ENCODE measurements around the gene OBSCN.

OBSCN gene

DNA sequence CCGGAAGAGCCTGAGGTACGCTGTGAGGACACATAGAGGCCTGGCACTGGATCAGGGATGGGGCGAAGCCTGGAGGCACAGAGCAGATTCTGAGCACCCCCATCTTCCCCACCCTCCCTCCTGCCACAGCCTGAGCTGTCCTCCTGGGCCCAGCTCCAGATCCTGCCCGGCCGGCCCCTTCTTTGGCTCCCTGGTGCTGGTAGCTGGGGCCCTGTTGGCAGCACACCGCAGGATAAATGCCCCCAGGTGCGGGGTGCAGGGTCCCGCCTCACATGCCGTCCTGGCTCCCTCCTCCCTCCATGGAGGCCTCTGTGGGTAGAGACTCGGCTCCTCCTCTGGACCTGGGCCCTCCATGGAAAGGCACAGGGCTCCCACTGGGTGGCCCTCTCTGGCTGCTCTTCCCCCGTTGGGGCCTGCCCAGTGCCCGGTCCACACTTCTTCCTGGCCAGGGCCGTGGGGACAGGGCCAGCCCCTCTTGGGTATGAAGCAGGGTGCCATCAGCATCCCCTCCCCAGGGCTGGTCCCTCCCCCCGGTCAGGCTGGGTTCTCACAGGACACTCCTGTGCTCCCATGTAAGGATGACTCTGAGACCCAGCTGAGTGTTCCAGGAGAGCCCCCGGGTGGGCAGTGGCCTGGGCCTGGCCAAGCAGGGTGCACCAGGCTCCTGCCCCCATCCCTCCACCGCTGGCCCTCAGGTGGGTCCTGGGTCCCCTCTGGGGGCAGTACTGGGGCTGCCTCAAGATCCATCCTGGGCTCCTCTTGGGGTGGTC, 1.1 kb upstream of the OBSCN start:
- no peaks in the 10 kb centered on the region for H3K27me3 ChIP-seq
- DNase-seq = no peak
- no peaks in the 10 kb centered on the region for H3K4me1 ChIP-seq
- TF ChIP-seq, protein P1, sequence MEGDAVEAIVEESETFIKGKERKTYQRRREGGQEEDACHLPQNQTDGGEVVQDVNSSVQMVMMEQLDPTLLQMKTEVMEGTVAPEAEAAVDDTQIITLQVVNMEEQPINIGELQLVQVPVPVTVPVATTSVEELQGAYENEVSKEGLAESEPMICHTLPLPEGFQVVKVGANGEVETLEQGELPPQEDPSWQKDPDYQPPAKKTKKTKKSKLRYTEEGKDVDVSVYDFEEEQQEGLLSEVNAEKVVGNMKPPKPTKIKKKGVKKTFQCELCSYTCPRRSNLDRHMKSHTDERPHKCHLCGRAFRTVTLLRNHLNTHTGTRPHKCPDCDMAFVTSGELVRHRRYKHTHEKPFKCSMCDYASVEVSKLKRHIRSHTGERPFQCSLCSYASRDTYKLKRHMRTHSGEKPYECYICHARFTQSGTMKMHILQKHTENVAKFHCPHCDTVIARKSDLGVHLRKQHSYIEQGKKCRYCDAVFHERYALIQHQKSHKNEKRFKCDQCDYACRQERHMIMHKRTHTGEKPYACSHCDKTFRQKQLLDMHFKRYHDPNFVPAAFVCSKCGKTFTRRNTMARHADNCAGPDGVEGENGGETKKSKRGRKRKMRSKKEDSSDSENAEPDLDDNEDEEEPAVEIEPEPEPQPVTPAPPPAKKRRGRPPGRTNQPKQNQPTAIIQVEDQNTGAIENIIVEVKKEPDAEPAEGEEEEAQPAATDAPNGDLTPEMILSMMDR (IDR thresholded peaks at IDR 0.05; ENCODE audit: low read depth, low read length) = no peak
- no peak overlapping the region for H3K4me3 ChIP-seq (ENCODE audit: low read depth, low read length)
- H3K36me3 ChIP-seq = no peaks in the 10 kb centered on the region
- H3K9me3 ChIP-seq = no peaks in the 10 kb centered on the region

DNA sequence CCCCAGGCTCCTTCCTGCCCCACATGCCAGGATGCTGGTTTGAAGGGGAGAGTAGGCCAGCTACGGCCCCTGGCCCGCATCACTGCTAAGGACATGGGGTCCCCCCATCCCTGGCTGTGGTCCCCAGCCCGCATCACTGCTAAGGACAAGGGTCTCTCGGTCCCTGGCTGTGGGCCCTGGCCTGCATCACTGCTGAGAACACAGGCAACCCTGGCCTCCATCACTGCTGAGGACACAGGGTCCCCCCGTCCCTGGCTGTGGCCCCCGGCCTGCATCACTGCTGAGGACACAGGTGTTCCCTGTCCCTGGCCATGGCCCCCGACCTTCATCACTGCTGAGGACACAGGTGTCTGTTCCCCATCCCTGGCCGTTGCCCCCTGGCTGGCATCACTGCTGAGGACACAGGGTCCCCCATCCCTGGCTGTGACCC, 448 bp upstream of the OBSCN start:
- Histone ChIP-seq H3K27me3 (no peaks in the 10 kb centered on the region), H3K4me3 (ENCODE audit: low read depth, low read length) (no peak overlapping the region), H3K9me3 (no peaks in the 10 kb centered on the region), H3K4me1 (no peaks in the 10 kb centered on the region), H3K36me3 (no peaks in the 10 kb centered on the region)
- TF ChIP-seq, protein P1 (IDR thresholded peaks at IDR 0.05; ENCODE audit: low read depth, low read length) = no peak
- DNase-seq = no peak

DNA sequence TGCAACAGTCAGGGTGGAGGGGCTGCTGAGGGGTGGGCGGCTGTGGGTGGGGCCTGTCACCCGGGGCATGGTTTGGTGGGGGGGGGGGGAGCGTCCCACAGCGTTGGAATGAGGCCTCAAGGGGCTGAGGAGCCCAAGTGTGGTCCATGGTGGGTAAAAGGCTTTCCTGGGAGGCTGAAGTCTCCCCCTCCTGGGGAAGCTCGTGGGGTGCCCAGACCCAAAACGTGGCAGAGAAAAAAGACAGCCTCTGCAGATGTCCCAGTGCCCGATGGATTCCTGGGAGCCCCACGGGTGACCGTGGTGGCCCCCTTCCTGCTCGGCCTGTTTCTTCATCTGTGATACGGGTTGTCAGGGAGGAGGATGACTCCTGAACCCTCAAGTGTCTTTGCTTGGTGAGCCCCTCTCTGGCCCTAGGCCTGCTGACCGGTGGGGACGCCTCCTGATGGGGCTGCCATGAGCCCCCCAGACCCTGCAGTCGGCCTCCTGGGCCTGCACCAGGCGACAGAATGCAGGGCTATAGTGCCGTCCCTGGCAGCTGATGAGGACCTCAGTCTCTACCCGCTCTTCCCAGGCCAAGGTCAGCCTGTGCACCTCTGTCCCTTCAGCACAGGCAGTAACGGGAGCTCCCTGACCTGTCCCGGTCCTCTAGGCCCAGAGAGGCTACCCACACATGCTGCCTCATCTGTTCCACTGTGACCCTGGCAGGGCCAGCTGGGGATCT, 1.1 kb downstream of the OBSCN start:
- no peaks in the 10 kb centered on the region for H3K27me3 ChIP-seq
- H3K36me3 ChIP-seq = no peaks in the 10 kb centered on the region
- H3K4me1 ChIP-seq = no peaks in the 10 kb centered on the region
- TF ChIP-seq, protein P1 (IDR thresholded peaks at IDR 0.05; ENCODE audit: low read depth, low read length) = no peak
- H3K4me3 ChIP-seq (ENCODE audit: low read depth, low read length) = no peak overlapping the region
- H3K9me3 ChIP-seq = no peaks in the 10 kb centered on the region
- DNase-seq = no peak

DNA sequence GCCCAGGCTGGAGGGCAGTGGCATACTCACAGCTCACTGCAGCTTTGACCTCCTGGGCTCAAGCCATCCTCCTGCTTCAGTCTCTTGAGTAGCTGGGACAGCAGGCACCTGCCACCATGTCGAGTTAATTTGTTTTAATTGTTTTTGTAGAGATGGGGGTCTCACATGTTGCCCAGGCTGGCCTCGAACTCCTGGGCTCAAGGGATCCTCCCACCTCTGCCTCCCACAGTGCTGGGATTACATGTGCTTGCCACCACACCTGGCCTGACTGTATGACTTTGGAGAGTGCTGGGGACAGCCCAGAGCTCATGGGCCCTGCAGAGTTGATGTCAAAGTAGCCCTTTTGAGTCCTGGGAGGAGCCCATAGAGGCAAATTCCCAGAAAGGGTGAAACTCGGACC, 1.8 kb downstream of the OBSCN start:
- H3K4me3 ChIP-seq (ENCODE audit: low read depth, low read length) = no peak overlapping the region
- no peak for DNase-seq
- H3K4me1 ChIP-seq = no peaks in the 10 kb centered on the region
- no peaks in the 10 kb centered on the region for H3K9me3 ChIP-seq
- TF ChIP-seq, protein P1 (IDR thresholded peaks at IDR 0.05; ENCODE audit: low read depth, low read length) = no peak
- H3K36me3 ChIP-seq = no peaks in the 10 kb centered on the region
- no peaks in the 10 kb centered on the region for H3K27me3 ChIP-seq

DNA sequence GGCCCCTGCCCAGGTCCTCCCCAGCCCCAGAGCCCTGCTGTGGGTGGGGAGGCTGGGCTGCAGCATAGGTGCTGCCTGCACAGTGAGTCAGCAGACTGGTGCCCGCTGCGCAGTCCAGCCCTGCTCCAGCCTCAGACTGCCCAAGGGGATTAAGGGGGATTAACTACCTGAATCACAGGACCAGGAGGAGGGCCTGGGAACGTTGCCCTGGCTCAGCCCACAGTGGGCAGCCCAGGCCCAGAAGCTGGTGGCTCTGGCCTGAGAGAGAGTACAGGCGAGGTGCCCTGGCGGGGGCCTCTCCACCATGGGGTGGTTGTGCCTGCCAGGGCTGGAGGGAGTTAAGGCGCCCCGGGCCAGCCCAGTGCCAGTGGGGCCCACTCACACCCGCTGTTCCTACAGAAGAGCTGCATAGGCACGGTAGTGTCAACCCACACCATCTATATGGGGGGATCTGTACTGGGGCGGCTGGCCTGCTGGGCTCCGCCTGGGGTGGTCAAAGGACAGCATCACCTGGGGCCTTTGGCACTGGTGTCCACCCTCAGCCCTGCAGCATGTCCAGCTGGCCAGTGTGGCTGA, 2.3 kb downstream of the OBSCN start:
- DNase-seq = no peak
- H3K4me1 ChIP-seq = no peaks in the 10 kb centered on the region
- no peaks in the 10 kb centered on the region for H3K36me3 ChIP-seq
- TF ChIP-seq, protein P1 (IDR thresholded peaks at IDR 0.05; ENCODE audit: low read depth, low read length) = no peak
- no peak overlapping the region for H3K4me3 ChIP-seq (ENCODE audit: low read depth, low read length)
- no peaks in the 10 kb centered on the region for H3K9me3 ChIP-seq
- no peaks in the 10 kb centered on the region for H3K27me3 ChIP-seq
